ENCODE data around the gene TAF1B.

The TAF1B gene

DNA sequence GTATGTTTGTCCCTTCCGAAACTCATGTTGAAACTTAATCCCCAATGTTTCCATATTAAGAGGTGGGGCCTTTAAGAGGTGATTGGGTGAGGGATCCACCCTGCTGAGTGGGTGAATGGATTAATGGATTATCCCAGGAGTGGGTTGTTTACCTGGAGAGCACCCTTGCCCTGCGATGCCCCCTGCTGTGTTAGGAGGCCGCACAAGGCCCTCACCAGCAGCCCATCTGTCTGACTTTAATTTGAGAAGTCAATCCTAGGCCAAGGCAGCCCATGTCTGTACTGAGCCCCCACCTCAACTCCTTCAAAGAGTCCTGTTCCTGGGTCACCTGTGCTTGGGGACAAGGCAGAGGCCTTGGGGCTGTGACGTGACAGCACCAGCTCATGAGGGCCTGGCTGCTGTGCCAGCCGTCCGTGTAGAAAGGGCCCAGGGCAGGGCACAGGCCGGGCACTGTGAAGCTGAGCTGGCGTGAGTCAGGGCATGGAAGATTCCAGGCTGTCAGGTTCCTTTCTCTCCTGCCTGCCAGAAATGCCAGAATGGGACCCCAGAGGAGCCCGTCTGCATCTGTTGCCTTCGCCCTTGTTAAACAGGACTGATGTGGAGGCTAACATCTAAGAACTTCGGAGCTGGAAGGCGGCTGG lies 21.3 kb upstream of the TAF1B start:
- TF ChIP-seq CTCF (IDR thresholded peaks at IDR 0.05; ENCODE audit: insufficient read depth, low read length, poor library complexity, severe bottlenecking), result no peak
- TF ChIP-seq EZH2phosphoT487 (conservative IDR thresholded peaks at IDR 0.05; ENCODE audit: low read length), result no peak
- Histone ChIP-seq H3K27ac (ENCODE audit: low read depth, low read length) (no peak overlapping the region), H3K79me2 (ENCODE audit: insufficient read depth, low read length) (no peaks in the 10 kb centered on the region), H2AFZ (ENCODE audit: low read depth, low read length, severe bottlenecking) (no peak overlapping the region), H3K9me2 (replicated peaks; ENCODE audit: insufficient read depth, low read length) (no peaks in the 10 kb centered on the region), H3K9ac (ENCODE audit: low read length) (no peak overlapping the region), H3F3A (ENCODE audit: insufficient read depth) (no peaks in the 10 kb centered on the region), H3K9me3 (ENCODE audit: insufficient read depth, low read length) (no peaks in the 10 kb centered on the region), H3K36me3 (ENCODE audit: low read length) (no peaks in the 10 kb centered on the region), H3K4me3 (ENCODE audit: insufficient read depth, low read length, poor library complexity, severe bottlenecking) (no peak overlapping the region), H3K4me2 (ENCODE audit: low read depth, low read length, poor library complexity, severe bottlenecking) (no peak overlapping the region), H4K20me1 (ENCODE audit: low read depth, low read length) (no peaks in the 10 kb centered on the region), H3K27me3 (ENCODE audit: low read length) (no peaks in the 10 kb centered on the region)

DNA sequence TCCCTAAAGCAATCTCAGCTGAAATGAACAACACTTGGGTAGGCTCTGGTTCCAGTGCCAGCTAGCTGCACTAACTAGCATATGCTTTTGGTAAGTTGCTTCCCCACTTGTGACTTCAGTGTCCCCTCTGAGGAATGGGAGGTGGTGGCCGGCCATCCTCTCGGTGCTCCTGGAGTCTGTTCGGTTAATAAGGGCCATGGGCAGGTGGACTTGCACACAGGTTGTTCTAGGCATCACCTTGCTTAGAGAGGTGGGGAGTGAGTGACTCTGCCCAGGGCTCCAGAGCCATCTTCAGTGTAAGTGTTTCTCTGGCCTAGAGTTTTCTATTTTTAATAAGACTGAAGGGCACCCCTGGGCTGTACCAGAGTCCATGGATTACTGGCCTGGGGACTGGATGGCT lies 18.8 kb upstream of the TAF1B start:
- Histone ChIP-seq H3F3A (ENCODE audit: insufficient read depth) (no peaks in the 10 kb centered on the region), H2AFZ (ENCODE audit: low read depth, low read length, severe bottlenecking) (no peak overlapping the region), H3K27me3 (ENCODE audit: low read length) (no peaks in the 10 kb centered on the region), H3K4me2 (ENCODE audit: low read depth, low read length, poor library complexity, severe bottlenecking) (no peak overlapping the region), H4K20me1 (ENCODE audit: low read depth, low read length) (no peaks in the 10 kb centered on the region), H3K79me2 (ENCODE audit: insufficient read depth, low read length) (no peaks in the 10 kb centered on the region), H3K36me3 (ENCODE audit: low read length) (no peaks in the 10 kb centered on the region), H3K27ac (ENCODE audit: low read depth, low read length) (no peak overlapping the region), H3K9me2 (replicated peaks; ENCODE audit: insufficient read depth, low read length) (no peaks in the 10 kb centered on the region), H3K4me3 (ENCODE audit: insufficient read depth, low read length, poor library complexity, severe bottlenecking) (no peak overlapping the region), H3K9me3 (ENCODE audit: insufficient read depth, low read length) (no peaks in the 10 kb centered on the region), H3K9ac (ENCODE audit: low read length) (no peak overlapping the region)
- no peak for TF ChIP-seq EZH2phosphoT487 (conservative IDR thresholded peaks at IDR 0.05; ENCODE audit: low read length)
- no peak for TF ChIP-seq CTCF (IDR thresholded peaks at IDR 0.05; ENCODE audit: insufficient read depth, low read length, poor library complexity, severe bottlenecking)

GRCh38 chr2:9824956-9825720 lies 18.1 kb upstream of the TAF1B start:
- TF ChIP-seq EZH2phosphoT487 (conservative IDR thresholded peaks at IDR 0.05; ENCODE audit: low read length) (no peak), CTCF (IDR thresholded peaks at IDR 0.05; ENCODE audit: insufficient read depth, low read length, poor library complexity, severe bottlenecking) (no peak)
- Histone ChIP-seq H3K4me3 (ENCODE audit: insufficient read depth, low read length, poor library complexity, severe bottlenecking) (no peak overlapping the region), H3K36me3 (ENCODE audit: low read length) (no peaks in the 10 kb centered on the region), H3K79me2 (ENCODE audit: insufficient read depth, low read length) (no peaks in the 10 kb centered on the region), H3F3A (ENCODE audit: insufficient read depth) (no peaks in the 10 kb centered on the region), H2AFZ (ENCODE audit: low read depth, low read length, severe bottlenecking) (no peak overlapping the region), H3K4me2 (ENCODE audit: low read depth, low read length, poor library complexity, severe bottlenecking) (no peak overlapping the region), H3K9ac (ENCODE audit: low read length) (no peak overlapping the region), H3K27ac (ENCODE audit: low read depth, low read length) (no peak overlapping the region), H3K9me3 (ENCODE audit: insufficient read depth, low read length) (no peaks in the 10 kb centered on the region), H3K9me2 (replicated peaks; ENCODE audit: insufficient read depth, low read length) (no peaks in the 10 kb centered on the region), H4K20me1 (ENCODE audit: low read depth, low read length) (no peaks in the 10 kb centered on the region), H3K27me3 (ENCODE audit: low read length) (no peaks in the 10 kb centered on the region)

Measured in SU-DHL-6 (cell line).